GM19463 (cell line): ENCODE data around the gene ABCC10.
"Not testable (repeated sequence)": the region's sequence is repeated elsewhere in the genome, so short reads cannot be mapped to it uniquely, and the experiment has no call there.

Experiments
- ATAC-seq: cut with Tn5 transposase; IDR thresholded peaks from one replicate; pipeline ENCODE4 v1.9.1; 2021; ENCODE audit warnings: mild to moderate bottlenecking, moderate library complexity; ENCODE audit not compliant: unreplicated experiment

Gene ABCC10

GRCh38 chr6:43444036-43444435 lies 16.7 kb downstream of the ABCC10 start:
- no peak for ATAC-seq

GRCh38 chr6:43444582-43444981 lies 17.2 kb downstream of the ABCC10 start:
- ATAC-seq: no peak

- ATAC-seq: no peak
Observed at GRCh38 chr6:43445576-43445975, 18.2 kb downstream of the ABCC10 start.

- ATAC-seq: no peak
Observed at GRCh38 chr6:43447604-43448003, 20.3 kb downstream of the ABCC10 start.

GRCh38 chr6:43448916-43449315 lies 21.6 kb downstream of the ABCC10 start:
- no peak for ATAC-seq

- ATAC-seq: no peak
Observed at GRCh38 chr6:43450699-43451131, 23.4 kb downstream of the ABCC10 start.

- ATAC-seq: no peak
Observed at GRCh38 chr6:43451348-43451747, 24.0 kb downstream of the ABCC10 start.

GRCh38 chr6:43451939-43452338 lies 24.6 kb downstream of the ABCC10 start:
- no peak for ATAC-seq

- ATAC-seq: no peak
Observed at GRCh38 chr6:43452896-43453295, 25.6 kb downstream of the ABCC10 start.

GRCh38 chr6:43453831-43454230 lies 26.5 kb downstream of the ABCC10 start:
- no peak for ATAC-seq

- peak; percentile 47 for ATAC-seq
Observed at GRCh38 chr6:43454290-43454695, 27.0 kb downstream of the ABCC10 start.

GRCh38 chr6:43454696-43455530 lies 27.6 kb downstream of the ABCC10 start:
- ATAC-seq: no peak

GRCh38 chr6:43455531-43456428 lies 28.4 kb downstream of the ABCC10 start, which contains the start of gene DLK2:
Gene DLK2 (minus strand): TSS chr6:43455548. CDS start chr6:43454825, 723 bp downstream.
- ATAC-seq: no peak

GRCh38 chr6:43457643-43458042 lies 30.3 kb downstream of the ABCC10 start:
- ATAC-seq: no peak

GRCh38 chr6:43458154-43458553 lies 30.8 kb downstream of the ABCC10 start:
- ATAC-seq: not testable (repeated sequence)

GRCh38 chr6:43459535-43459934 lies 32.2 kb downstream of the ABCC10 start:
- ATAC-seq: no peak

GRCh38 chr6:43460032-43460431 lies 32.7 kb downstream of the ABCC10 start:
- ATAC-seq: no peak

- no peak for ATAC-seq
Observed at GRCh38 chr6:43461936-43462335, 34.6 kb downstream of the ABCC10 start.

- ATAC-seq: no peak
Observed at GRCh38 chr6:43464337-43464736, 37.0 kb downstream of the ABCC10 start.

GRCh38 chr6:43465948-43466347 lies 38.6 kb downstream of the ABCC10 start:
- ATAC-seq: no peak

GRCh38 chr6:43467265-43467664 lies 39.9 kb downstream of the ABCC10 start:
- ATAC-seq: not testable (repeated sequence)

GRCh38 chr6:43467752-43468151 lies 40.4 kb downstream of the ABCC10 start:
- ATAC-seq: no peak
